GM10266 (cell line): ENCODE results near the gene VOPP1.

Experiments used
- DNase-seq: peaks from one replicate; pipeline ENCODE4 v3.0.0; 2012; ENCODE audit errors: extremely low spot score
- TF ChIP-seq, protein P1 (sequence below): IDR thresholded peaks from 2 replicates; pipeline ENCODE4 v1.5.1; 2012; ENCODE audit warnings: mild to moderate bottlenecking, low read depth; ENCODE audit not compliant: control insufficient read depth, insufficient read depth; ENCODE audit errors: missing control alignments

The VOPP1 gene

DNA sequence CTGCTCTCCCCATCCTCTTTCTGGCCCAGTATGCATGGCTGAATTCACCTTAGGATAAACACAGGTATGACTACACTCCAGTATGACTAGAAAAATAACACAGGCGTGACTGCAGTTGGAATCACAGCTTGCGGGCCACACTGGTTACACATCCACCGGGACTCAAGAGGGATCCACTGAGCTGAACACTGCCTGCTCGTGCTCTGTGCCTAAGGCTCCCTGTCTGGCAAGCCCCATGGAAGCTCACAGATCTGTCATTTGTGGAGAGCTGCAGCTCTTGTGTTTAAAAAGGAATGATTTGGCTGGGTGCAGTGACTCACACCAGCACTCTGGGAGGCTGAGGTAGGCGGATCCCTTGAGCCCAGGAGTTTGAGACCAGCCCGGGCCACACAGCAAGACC lies 26.8 kb downstream of the VOPP1 start:
- no peak for DNase-seq
- TF ChIP-seq, protein P1, sequence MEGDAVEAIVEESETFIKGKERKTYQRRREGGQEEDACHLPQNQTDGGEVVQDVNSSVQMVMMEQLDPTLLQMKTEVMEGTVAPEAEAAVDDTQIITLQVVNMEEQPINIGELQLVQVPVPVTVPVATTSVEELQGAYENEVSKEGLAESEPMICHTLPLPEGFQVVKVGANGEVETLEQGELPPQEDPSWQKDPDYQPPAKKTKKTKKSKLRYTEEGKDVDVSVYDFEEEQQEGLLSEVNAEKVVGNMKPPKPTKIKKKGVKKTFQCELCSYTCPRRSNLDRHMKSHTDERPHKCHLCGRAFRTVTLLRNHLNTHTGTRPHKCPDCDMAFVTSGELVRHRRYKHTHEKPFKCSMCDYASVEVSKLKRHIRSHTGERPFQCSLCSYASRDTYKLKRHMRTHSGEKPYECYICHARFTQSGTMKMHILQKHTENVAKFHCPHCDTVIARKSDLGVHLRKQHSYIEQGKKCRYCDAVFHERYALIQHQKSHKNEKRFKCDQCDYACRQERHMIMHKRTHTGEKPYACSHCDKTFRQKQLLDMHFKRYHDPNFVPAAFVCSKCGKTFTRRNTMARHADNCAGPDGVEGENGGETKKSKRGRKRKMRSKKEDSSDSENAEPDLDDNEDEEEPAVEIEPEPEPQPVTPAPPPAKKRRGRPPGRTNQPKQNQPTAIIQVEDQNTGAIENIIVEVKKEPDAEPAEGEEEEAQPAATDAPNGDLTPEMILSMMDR, result peak; percentile 11

DNA sequence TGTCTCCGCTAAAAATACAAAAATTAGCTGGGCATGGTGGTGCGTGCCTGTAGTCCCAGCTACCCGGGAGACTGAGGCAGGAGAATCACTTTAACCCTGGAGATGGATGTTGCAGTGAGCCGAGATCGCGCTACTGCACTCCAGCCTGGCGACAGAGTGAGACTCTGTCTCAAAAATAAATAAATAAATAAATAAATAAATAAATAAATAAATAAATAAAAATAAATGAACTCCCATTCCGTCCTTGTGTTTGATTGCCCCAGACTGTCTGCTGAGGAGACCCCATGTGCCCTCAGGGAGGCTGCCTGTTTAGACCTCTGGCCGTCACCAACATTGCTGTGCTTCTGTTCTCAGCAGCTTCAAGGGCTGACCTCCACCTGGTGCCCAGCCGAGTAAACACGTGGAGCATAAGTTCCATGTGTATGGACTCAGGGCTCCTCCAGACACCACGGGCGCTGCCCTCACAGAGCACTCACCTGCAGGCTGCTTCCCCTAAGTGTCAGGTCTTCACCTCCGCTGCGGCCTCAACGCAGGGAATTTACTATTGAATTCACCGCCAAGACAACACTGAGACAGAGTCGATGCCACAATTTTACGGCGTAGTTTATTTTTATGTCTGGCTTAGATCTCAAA lies 32.0 kb downstream of the VOPP1 start:
- DNase-seq, result no peak

DNA sequence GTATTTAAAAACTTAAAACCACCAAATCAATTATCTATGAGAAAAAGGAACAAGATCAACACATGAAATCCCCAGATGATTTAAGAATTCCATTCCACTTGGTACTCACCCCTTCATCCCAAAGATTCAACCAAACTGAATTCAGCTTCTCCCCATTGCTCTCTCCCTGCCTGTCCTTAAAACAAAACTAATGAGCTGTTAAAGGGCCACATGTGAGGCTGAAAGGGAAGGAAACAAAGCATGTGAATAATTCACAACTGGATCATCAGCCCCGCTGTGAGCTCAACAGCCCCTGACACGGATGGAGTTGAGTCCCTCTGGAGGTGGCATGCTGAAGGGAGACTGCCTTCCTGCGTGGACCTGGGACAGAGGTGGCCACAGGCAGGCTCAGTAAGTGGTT lies 32.9 kb downstream of the VOPP1 start:
- TF ChIP-seq, protein P1, result no peak
- DNase-seq, result no peak

More for the DNA sequence above, 32.0 kb downstream of the VOPP1 start:
- TF ChIP-seq, protein P1, result no peak

DNA sequence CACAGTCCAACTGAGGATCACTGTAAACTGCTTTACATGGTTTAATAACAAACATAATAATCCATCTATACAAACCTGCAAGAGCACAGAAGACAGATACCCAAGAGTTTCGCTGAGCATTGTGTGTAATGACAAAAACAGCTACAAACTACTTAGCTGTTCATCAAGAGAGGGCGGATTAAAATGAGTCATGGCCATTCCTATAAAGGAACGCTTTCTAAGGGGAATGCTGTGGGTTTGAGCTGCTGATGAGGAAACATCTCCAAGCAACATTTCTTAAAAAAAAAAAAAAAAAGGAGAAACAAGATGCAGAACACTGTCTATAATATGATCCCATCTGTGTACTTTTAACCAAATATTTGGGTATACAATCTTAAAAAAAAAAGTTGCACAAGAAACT lies 33.8 kb downstream of the VOPP1 start:
- TF ChIP-seq, protein P1, result no peak
- no peak for DNase-seq

DNA sequence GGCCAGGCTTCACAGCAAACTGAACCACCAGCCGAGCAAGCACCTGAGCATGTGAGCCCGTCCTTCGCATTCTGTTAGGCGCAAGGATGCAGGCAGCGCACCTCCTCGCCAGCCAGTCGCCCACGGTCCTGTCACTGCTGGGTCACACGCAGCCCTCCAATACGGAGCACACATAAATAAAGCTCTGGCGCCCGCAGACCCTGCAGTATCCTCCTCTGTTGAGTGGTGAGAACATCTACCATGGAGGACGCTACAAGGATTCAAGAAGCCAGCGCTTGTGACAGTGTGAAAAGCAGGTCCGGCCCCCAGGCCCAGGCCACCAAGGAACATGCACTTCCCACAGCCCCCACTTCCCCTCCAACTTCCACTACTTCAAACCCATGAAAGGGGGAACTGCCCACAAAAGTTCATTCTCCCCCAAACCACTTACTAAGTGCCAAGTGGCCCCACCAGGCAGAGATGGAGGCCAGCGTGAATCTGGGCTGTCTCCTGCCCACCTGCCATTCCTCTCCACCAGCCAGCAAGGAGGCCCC lies 34.8 kb downstream of the VOPP1 start:
- no peak for DNase-seq
- TF ChIP-seq, protein P1, result no peak

DNA sequence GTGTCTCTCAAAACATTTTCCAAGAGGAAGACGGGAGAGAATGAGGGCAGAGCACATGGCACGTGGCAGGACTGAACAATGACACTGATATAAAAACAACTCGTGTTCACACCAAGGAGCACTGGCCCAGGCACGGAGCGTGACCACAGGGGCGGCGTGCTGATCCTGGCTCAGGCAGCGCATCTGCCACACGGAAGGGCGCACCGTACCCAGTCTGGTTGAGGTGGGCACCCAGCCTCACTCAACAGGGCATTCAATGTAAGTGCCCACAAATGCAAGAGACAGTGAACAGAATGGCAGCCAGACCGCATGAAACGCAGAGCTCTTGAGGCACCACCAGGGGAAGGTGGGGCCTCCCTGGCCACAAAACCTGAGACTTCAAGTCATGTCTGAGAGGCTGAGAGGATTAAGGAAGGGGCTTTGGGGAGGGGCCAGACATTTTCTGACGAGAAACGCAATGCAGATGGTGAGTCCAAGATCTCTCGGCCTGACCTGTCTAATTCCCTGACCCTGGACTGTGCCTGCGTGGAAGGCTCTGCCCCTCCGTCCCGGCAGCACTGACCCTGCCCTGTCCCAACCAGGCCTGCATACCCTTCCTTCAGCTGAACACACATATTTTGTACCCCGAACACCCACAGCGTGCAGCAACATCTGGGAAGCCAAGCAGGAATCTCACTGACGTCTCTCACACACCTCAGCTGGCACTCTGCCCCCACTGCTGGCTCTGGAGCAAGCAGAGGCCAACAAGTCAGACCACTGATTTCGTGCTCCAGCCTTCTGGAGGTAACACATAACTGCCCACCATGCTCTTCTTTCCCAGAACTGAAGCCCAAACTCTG lies 35.5 kb downstream of the VOPP1 start:
- DNase-seq, result no peak

More for the DNA sequence above, 35.5 kb downstream of the VOPP1 start:
- TF ChIP-seq, protein P1, result no peak
